H1 (cell line): ENCODE results near the gene FGF1. TPM values are rescaled to one million over a fixed set of nuclear protein-coding genes. Genes with fewer than 3 reads are reported as not detected.

Experiments used
- CTCF ChIA-PET: fragments of 300-600 bp; sonication (Branson Sonifier 250); formaldehyde crosslinking; loops from one replicate; lab custom pipeline; 2021; ENCODE audit not compliant: partially characterized antibody; lab: Charles Lee
- POLR2A ChIA-PET: fragments of 300-600 bp; sonication (Branson Sonifier 250); formaldehyde crosslinking; loops from one replicate; lab custom pipeline; 2021; ENCODE audit warnings: inconsistent platforms; ENCODE audit not compliant: partially characterized antibody; lab: Charles Lee
- DNase-seq, 2 experiments: peaks; one replicate each; pipeline versions ENCODE4 v3.0.0 to v3.0.0-alpha.2; 2010 to 2022; ENCODE audit warnings: low spot score in 2 of 2, low read depth in 1 of 2, mixed read lengths in 1 of 2
- FAIRE-seq: peaks from 2 replicates; lab custom pipeline; 2011; peaks lifted over from hg19 to GRCh38; lab: Jason Lieb, UNC
- H2AFZ ChIP-seq: 2 replicates; pipeline ENCODE4 v1.8.1; 2012; ENCODE audit warnings: low read length, inconsistent platforms
- H2AK5ac ChIP-seq: 2 replicates; pipeline ENCODE4 v1.6.1; 2013; ENCODE audit warnings: low read depth, low read length
- H2BK120ac ChIP-seq: replicated peaks from 2 replicates; pipeline ENCODE3; 2013; ENCODE audit warnings: low read depth, low read length, inconsistent platforms
- H2BK12ac ChIP-seq: 2 replicates; pipeline ENCODE4 v1.6.1; 2013; ENCODE audit warnings: low read depth, low read length
- H2BK15ac ChIP-seq: 2 replicates; pipeline ENCODE4 v1.6.1; 2013; ENCODE audit warnings: low read length
- H2BK20ac ChIP-seq: 2 replicates; pipeline ENCODE4 v1.6.1; 2013; ENCODE audit warnings: low read length
- H2BK5ac ChIP-seq: 2 replicates; pipeline ENCODE4 v1.6.1; 2013; ENCODE audit warnings: low read depth, low read length
- H3K14ac ChIP-seq: 2 replicates; pipeline ENCODE4 v1.6.1; 2013; ENCODE audit warnings: inconsistent platforms; ENCODE audit not compliant: insufficient read length
- H3K18ac ChIP-seq: 2 replicates; pipeline ENCODE4 v1.6.1; 2013; ENCODE audit warnings: low read length; ENCODE audit errors: extremely low read depth
- H3K23ac ChIP-seq: 2 replicates; pipeline ENCODE4 v1.6.1; 2013; ENCODE audit warnings: inconsistent platforms; ENCODE audit not compliant: insufficient read length
- H3K23me2 ChIP-seq: 2 replicates; pipeline ENCODE4 v1.6.1; 2013; ENCODE audit warnings: low read depth, low read length
- H3K27ac ChIP-seq: 2 replicates; pipeline ENCODE4 v1.6.1; 2011; ENCODE audit warnings: low read depth, low read length, inconsistent platforms
- H3K27me3 ChIP-seq, 4 experiments: replicated peaks in 1 of 4; 1 replicate in 1 of 4; 2 replicates in 3 of 4; pipeline versions ENCODE4 v1.6.1 to v1.8.1; 2011 to 2013; ENCODE audit warnings: low read length in 3 of 4, mild to moderate bottlenecking in 3 of 4, inconsistent platforms in 2 of 4, mixed read lengths in 2 of 4, moderate library complexity in 1 of 4; ENCODE audit not compliant: control insufficient read depth in 3 of 4, insufficient read depth in 3 of 4; ENCODE audit errors: extremely low read depth in 1 of 4
- H3K36me3 ChIP-seq, 4 experiments: 2 replicates each; pipeline versions ENCODE4 v1.6.1 to v1.8.1; 2011 to 2013; ENCODE audit warnings: mild to moderate bottlenecking in 4 of 4, low read length in 3 of 4, moderate library complexity in 2 of 4, control low read depth in 1 of 4, inconsistent platforms in 1 of 4; ENCODE audit not compliant: insufficient read depth in 4 of 4, control insufficient read depth in 2 of 4
- H3K4ac ChIP-seq: replicated peaks from 2 replicates; pipeline ENCODE3; 2013; ENCODE audit warnings: low read length, low read depth, mixed read lengths, inconsistent platforms; ENCODE audit not compliant: insufficient read length
- H3K4me1 ChIP-seq, 4 experiments: replicated peaks in 1 of 4; 1 replicate in 1 of 4; 2 replicates in 3 of 4; pipeline versions ENCODE4 v1.6.1 to v1.8.1; 2011 to 2013; ENCODE audit warnings: low read length in 3 of 4, inconsistent platforms in 2 of 4, mixed read lengths in 1 of 4; ENCODE audit not compliant: insufficient read depth in 4 of 4, control insufficient read depth in 3 of 4
- H3K4me2 ChIP-seq, 2 experiments: 2 replicates each; pipeline versions ENCODE4 v1.6.1 to v1.8.1; 2011 to 2013; ENCODE audit warnings: low read depth in 2 of 2, low read length in 2 of 2, control low read depth in 1 of 2, inconsistent platforms in 1 of 2, mild to moderate bottlenecking in 1 of 2; ENCODE audit not compliant: insufficient read depth in 1 of 2
- H3K4me3 ChIP-seq, 4 experiments: fragments of 200-600, 300-600 bp in 1 of 4; sonication (generic), shearing (Covaris generic), sonication (Bioruptor Twin) in 1 of 4; 2 replicates each; pipeline versions ENCODE4 v1.5.1 to v1.8.1; 2011 to 2016; ENCODE audit warnings: low read length in 4 of 4, low read depth in 3 of 4, control low read depth in 2 of 4, inconsistent platforms in 2 of 4, mild to moderate bottlenecking in 2 of 4, mixed read lengths in 1 of 4, moderate library complexity in 1 of 4; ENCODE audit not compliant: insufficient read depth in 2 of 4; ENCODE audit errors: extremely low read depth in 1 of 4
- H3K56ac ChIP-seq: replicated peaks from 2 replicates; pipeline ENCODE3; 2013; ENCODE audit warnings: low read depth, mild to moderate bottlenecking, mixed read lengths, low read length, inconsistent platforms; ENCODE audit not compliant: insufficient read length
- H3K79me1 ChIP-seq: 2 replicates; pipeline ENCODE4 v1.6.1; 2013; ENCODE audit warnings: low read depth, low read length, control low read depth
- H3K79me2 ChIP-seq, 2 experiments: 2 replicates each; pipeline versions ENCODE4 v1.6.1 to v1.8.1; 2012 to 2013; ENCODE audit warnings: low read length in 2 of 2, mild to moderate bottlenecking in 2 of 2, inconsistent platforms in 1 of 2; ENCODE audit not compliant: insufficient read depth in 2 of 2, control insufficient read depth in 1 of 2
- H3K9ac ChIP-seq, 4 experiments: replicated peaks in 1 of 4; 1 replicate in 1 of 4; 2 replicates in 3 of 4; pipeline versions ENCODE4 v1.6.1 to v1.8.1; 2011 to 2013; ENCODE audit warnings: low read depth in 3 of 4, low read length in 3 of 4, control low read depth in 2 of 4, mild to moderate bottlenecking in 2 of 4, moderate library complexity in 2 of 4, inconsistent platforms in 1 of 4; ENCODE audit errors: extremely low read depth in 1 of 4
- H3K9me3 ChIP-seq, 2 experiments: 2 replicates each; pipeline versions ENCODE4 v1.6.1 to v1.8.1; 2012 to 2013; ENCODE audit warnings: mild to moderate bottlenecking in 2 of 2, moderate library complexity in 2 of 2, control low read depth in 1 of 2, inconsistent platforms in 1 of 2, low read depth in 1 of 2, low read length in 1 of 2, mixed read lengths in 1 of 2; ENCODE audit not compliant: insufficient read depth in 2 of 2
- H4K20me1 ChIP-seq, 2 experiments: replicated peaks in 1 of 2; 2 replicates each; pipeline versions ENCODE3 to v1.8.1; 2011 to 2013; ENCODE audit warnings: inconsistent platforms in 2 of 2, low read length in 2 of 2, mild to moderate bottlenecking in 1 of 2; ENCODE audit not compliant: insufficient read depth in 2 of 2, control insufficient read depth in 1 of 2
- H4K5ac ChIP-seq: 2 replicates; pipeline ENCODE4 v1.6.1; 2013; ENCODE audit warnings: low read length, low read depth, mixed read lengths, inconsistent platforms; ENCODE audit not compliant: insufficient read length
- H4K8ac ChIP-seq: 2 replicates; pipeline ENCODE4 v1.8.0; 2013; ENCODE audit warnings: mild to moderate bottlenecking, moderate library complexity, low read length, inconsistent platforms; ENCODE audit not compliant: insufficient read depth; ENCODE audit errors: extremely low read depth
- H4K91ac ChIP-seq: replicated peaks from 2 replicates; pipeline ENCODE3; 2013; ENCODE audit warnings: low read length, mixed read lengths, inconsistent platforms; ENCODE audit not compliant: insufficient read length
- ASH2L ChIP-seq: fragments of 200-600, 300-600 bp; sonication (generic); IDR thresholded peaks from one replicate; pipeline ENCODE4 v1.7.1; 2017; ENCODE audit warnings: low read length
- BRCA1 ChIP-seq: IDR thresholded peaks from 2 replicates; pipeline ENCODE4 v1.6.1; 2012; ENCODE audit warnings: low read depth, low read length, improper control_type of control experiment
- CHD2 ChIP-seq: IDR thresholded peaks from 2 replicates; pipeline ENCODE4 v1.6.1; 2012; ENCODE audit warnings: low read length, improper control_type of control experiment
- GTF2F1 ChIP-seq: IDR thresholded peaks from 2 replicates; pipeline ENCODE4 v1.6.1; 2012; ENCODE audit warnings: low read depth, low read length, improper control_type of control experiment, borderline replicate concordance
- HDAC2 ChIP-seq, 2 experiments: fragments of 300-600 bp in 1 of 2; sonication (generic) in 1 of 2; IDR thresholded peaks; 2 replicates each; pipeline ENCODE4 v1.6.1; 2011 to 2012; ENCODE audit warnings: low read depth in 2 of 2, low read length in 2 of 2, mild to moderate bottlenecking in 2 of 2, moderate library complexity in 2 of 2, borderline replicate concordance in 1 of 2, inconsistent platforms in 1 of 2
- JUND ChIP-seq: IDR thresholded peaks from 2 replicates; pipeline ENCODE4 v1.6.1; 2011; ENCODE audit warnings: mild to moderate bottlenecking, improper control_type of control experiment, low read length
- POLR2A ChIP-seq, 2 experiments: IDR thresholded peaks; 1 replicate in 1 of 2; 2 replicates in 1 of 2; pipeline ENCODE4 v1.6.1; 2011; ENCODE audit warnings: low read depth in 2 of 2, low read length in 2 of 2, mild to moderate bottlenecking in 2 of 2; ENCODE audit errors: control extremely low read depth in 1 of 2
- RAD21 ChIP-seq, 2 experiments: IDR thresholded peaks in 1 of 2; conservative IDR thresholded peaks in 1 of 2; 2 replicates each; pipeline ENCODE4 v1.6.1; 2011; ENCODE audit warnings: low read depth in 2 of 2, low read length in 2 of 2, improper control_type of control experiment in 1 of 2, inconsistent platforms in 1 of 2, mild to moderate bottlenecking in 1 of 2, moderate library complexity in 1 of 2
- RBBP5 ChIP-seq: IDR thresholded peaks from 2 replicates; pipeline ENCODE4 v1.7.1; 2012; ENCODE audit warnings: low read depth, mild to moderate bottlenecking, inconsistent platforms, low read length, moderate library complexity, borderline replicate concordance
- RFX5 ChIP-seq: IDR thresholded peaks from 2 replicates; pipeline ENCODE4 v1.6.1; 2011; ENCODE audit warnings: low read depth, low read length, improper control_type of control experiment, borderline replicate concordance
- RXRA ChIP-seq: IDR thresholded peaks from 2 replicates; pipeline ENCODE4 v1.6.1; 2011; ENCODE audit warnings: low read depth, mild to moderate bottlenecking, low read length, moderate library complexity; ENCODE audit not compliant: insufficient read depth
- TAF1 ChIP-seq: IDR thresholded peaks from 2 replicates; pipeline ENCODE4 v1.6.1; 2011; ENCODE audit warnings: mild to moderate bottlenecking, low read depth, low read length
- TBP ChIP-seq: IDR thresholded peaks from 2 replicates; pipeline ENCODE4 v1.6.1; 2011; ENCODE audit warnings: low read depth, low read length, improper control_type of control experiment
- TEAD4 ChIP-seq: IDR thresholded peaks from 2 replicates; pipeline ENCODE4 v1.6.1; 2012; ENCODE audit warnings: low read depth, low read length, inconsistent platforms, mixed read lengths
- WGBS, 2 experiments: shearing (Covaris generic) in 1 of 2; methylation state at CpG; one replicate each; pipeline versions ENCODE4 v1.1.6 to v1.1.7; 2013 to 2015; ENCODE audit warnings: low lambda C conversion rate in 2 of 2, mixed read lengths in 2 of 2, inconsistent platforms in 1 of 2, low coverage in 1 of 2, missing lambda C conversion rate in 1 of 2; ENCODE audit not compliant: insufficient replicate concordance in 2 of 2, insufficient coverage in 1 of 2, insufficient read length in 1 of 2; ENCODE audit errors: extremely low coverage in 1 of 2, missing lambda C conversion rate in 1 of 2; 5-methylcytosine and 5-hydroxymethylcytosine counted together
- polyA plus RNA-seq, 7 experiments: library from polyadenylated mRNA; depleted of rRNA in 3 of 7; stranded (reverse) in 5 of 7; unstranded in 2 of 7; fragments of >200 nt in 5 of 7; fragments of 200-250 nt in 2 of 7; gene quantifications; 1 replicate in 5 of 7; 2 replicates in 1 of 7; 4 replicates in 1 of 7; pipeline versions ENCODE4 v1.2.1 to v1.2.3, GENCODE V29; 2011 to 2013; ENCODE audit warnings: missing spikeins in 2 of 7, mixed read lengths in 2 of 7
- total RNA-seq: library from RNA; stranded (reverse); fragmentation: NEBNext Ultra II Directional; extraction: Animal tissue kit (Norgen Biotek cat#: 25700); gene quantifications from 2 replicates; pipeline ENCODE4 v1.2.1, GENCODE V29; 2021

FGF1 gene
- total and polyA plus RNA-seq, 2 of the 8 experiments (the other 6 are each of a cell fraction or from before 2014, with no cell fraction given) = 0.30 to 0.50 TPM

GRCh38 chr5:142727735-142728047 lies 41.8 kb upstream of the FGF1 start:
- Histone ChIP-seq H2BK12ac (no peak overlapping the region), H3K18ac (no peak overlapping the region), H3K9me3 (no peaks in the 10 kb centered on the region), H3K23ac (no peak overlapping the region), H2BK20ac (no peak overlapping the region), H3K36me3 (no peaks in the 10 kb centered on the region), H2BK120ac (no peak overlapping the region), H4K91ac (no peak overlapping the region), H3K14ac (no peak overlapping the region), H4K5ac (no peak overlapping the region), H3K4me2 (no peak overlapping the region), H3K9ac (no peak overlapping the region), H3K4me1 (peaks cover 0 to 4% (median 1%) of the 10 kb centered on the region in 4 experiments; a peak in 2 of 7 replicates), H4K20me1 (peaks cover 0 to 1% of the 10 kb centered on the region in 2 experiments), H3K56ac (no peak overlapping the region), H3K27me3 (no peaks in the 10 kb centered on the region; a peak in 1 of 7 replicates), H2BK5ac (no peak overlapping the region), H3K23me2 (no peaks in the 10 kb centered on the region; the same call in 1 of the 2 replicates), H3K79me2 (no peaks in the 10 kb centered on the region), H2BK15ac (no peak overlapping the region), H3K27ac (no peak overlapping the region), H2AK5ac (no peak overlapping the region), H4K8ac (no peak overlapping the region), H3K79me1 (no peaks in the 10 kb centered on the region), H2AFZ (no peak overlapping the region), H3K4me3 (no peak overlapping the region), H3K4ac (no peak overlapping the region)
- 78% methylated on average over 2 of the region's 2 CpGs; no CpG with 5 or more reads in 1 of the 2 experiments for WGBS, 2 experiments
- POLR2A ChIA-PET = interaction anchor here (1.3 kb wide), 1 partner anchor 9 kb away, joined by 4 read pairs; no protein-coding TSS in a partner anchor
- FAIRE-seq (no peak), DNase-seq (no peak)
- CTCF ChIA-PET = interaction anchor here (1.0 to 30.9 kb wide), 6 partner anchors 9 to 160 kb away, joined by 3 to 459 read pairs (median 4); no protein-coding TSS in a partner anchor
- TF ChIP-seq CHD2 = no peak
- TF ChIP-seq RAD21 (IDR thresholded peaks at IDR 0.05 in 1 of 2, conservative IDR thresholded peaks at IDR 0.05 in 1 of 2; ENCODE audit: low read depth in 2 of 2, low read length in 2 of 2) = no peak
- no peak for TF ChIP-seq HDAC2 (IDR thresholded peaks at IDR 0.05; ENCODE audit: borderline replicate concordance in 1 of 2, low read depth in 2 of 2, low read length in 2 of 2)
- no peak for TF ChIP-seq POLR2A (IDR thresholded peaks at IDR 0.05; ENCODE audit: control extremely low read depth in 1 of 2, low read depth in 2 of 2, low read length in 2 of 2)
- no peak for TF ChIP-seq JUND
- no peak for TF ChIP-seq TAF1
- no peak for TF ChIP-seq RXRA
- TF ChIP-seq TBP = no peak
- no peak for TF ChIP-seq TEAD4
- no peak for TF ChIP-seq BRCA1
- TF ChIP-seq ASH2L = no peak
- TF ChIP-seq RFX5 = no peak
- TF ChIP-seq GTF2F1 = no peak
- no peak for TF ChIP-seq RBBP5
